Astrocyte of the cerebellum (primary cell): ENCODE measurements around the gene ACTL7A.

Experiments
- DNase-seq: peaks from one replicate; pipeline ENCODE4 v3.0.0-alpha.2; 2011; ENCODE audit warnings: low read depth
- H3K4me3 ChIP-seq: 2 replicates; pipeline ENCODE4 v1.5.1; 2011; ENCODE audit warnings: mild to moderate bottlenecking, low read depth, low read length, moderate library complexity
- in situ Hi-C: cut with HindIII; loops from 2 replicates; pipeline ENCODE4 v1.10.0; 2017; ENCODE audit warnings: low sequenced_read_pairs
- TF ChIP-seq, protein P1 (sequence below): IDR thresholded peaks from 2 replicates; pipeline ENCODE4 v1.5.1; 2012; ENCODE audit warnings: low read length, low read depth, moderate library complexity, mild to moderate bottlenecking; ENCODE audit errors: missing control alignments

Gene ACTL7A

DNA sequence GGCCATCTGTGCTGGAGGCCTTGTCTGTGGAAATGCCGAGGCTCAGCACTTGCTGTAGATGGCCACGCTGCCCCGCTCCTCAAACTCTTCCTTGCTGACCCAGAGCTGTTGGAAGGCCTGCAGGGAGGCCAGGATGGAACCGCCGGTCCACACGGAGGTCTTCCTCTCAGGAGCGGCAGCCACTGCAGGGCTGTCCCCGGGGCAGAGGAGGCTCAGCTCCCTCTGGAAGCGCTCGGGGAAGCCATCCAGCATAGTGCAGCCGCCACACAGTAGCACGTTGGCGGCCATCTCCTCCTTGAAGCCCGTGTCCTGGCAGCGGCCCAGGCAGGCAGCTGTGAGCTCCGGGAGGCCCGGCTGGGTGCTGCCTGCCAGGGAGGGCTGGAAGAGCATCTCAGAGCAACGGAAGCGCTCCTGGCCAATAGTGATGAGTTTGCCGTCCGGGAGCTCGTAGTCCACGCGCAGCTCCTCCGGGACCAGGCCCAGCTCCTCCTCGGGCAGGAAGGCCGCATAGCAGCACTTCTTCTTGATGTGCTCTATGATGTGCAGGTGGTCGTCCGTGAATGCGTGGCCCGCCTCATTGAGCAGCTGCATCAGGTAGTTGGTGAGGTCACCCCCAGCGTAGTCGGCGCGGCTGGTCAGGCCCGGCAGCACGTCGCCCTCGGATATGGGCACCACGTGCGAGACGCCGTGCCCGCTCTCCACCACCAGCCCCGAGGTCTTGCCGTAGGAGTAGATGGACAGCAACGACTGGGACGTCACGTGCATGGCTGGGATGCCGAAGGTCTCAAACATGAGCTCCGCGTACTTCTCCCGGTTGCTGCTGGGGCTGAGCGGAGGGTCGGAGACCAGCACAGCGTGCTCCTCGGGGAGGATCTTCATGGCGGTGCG, 7.2 kb upstream of the ACTL7A start:
- TF ChIP-seq, protein P1, sequence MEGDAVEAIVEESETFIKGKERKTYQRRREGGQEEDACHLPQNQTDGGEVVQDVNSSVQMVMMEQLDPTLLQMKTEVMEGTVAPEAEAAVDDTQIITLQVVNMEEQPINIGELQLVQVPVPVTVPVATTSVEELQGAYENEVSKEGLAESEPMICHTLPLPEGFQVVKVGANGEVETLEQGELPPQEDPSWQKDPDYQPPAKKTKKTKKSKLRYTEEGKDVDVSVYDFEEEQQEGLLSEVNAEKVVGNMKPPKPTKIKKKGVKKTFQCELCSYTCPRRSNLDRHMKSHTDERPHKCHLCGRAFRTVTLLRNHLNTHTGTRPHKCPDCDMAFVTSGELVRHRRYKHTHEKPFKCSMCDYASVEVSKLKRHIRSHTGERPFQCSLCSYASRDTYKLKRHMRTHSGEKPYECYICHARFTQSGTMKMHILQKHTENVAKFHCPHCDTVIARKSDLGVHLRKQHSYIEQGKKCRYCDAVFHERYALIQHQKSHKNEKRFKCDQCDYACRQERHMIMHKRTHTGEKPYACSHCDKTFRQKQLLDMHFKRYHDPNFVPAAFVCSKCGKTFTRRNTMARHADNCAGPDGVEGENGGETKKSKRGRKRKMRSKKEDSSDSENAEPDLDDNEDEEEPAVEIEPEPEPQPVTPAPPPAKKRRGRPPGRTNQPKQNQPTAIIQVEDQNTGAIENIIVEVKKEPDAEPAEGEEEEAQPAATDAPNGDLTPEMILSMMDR = no peak
- H3K4me3 ChIP-seq = no peak overlapping the region
- no peak for DNase-seq
- in situ Hi-C loops = no loop called here

DNA sequence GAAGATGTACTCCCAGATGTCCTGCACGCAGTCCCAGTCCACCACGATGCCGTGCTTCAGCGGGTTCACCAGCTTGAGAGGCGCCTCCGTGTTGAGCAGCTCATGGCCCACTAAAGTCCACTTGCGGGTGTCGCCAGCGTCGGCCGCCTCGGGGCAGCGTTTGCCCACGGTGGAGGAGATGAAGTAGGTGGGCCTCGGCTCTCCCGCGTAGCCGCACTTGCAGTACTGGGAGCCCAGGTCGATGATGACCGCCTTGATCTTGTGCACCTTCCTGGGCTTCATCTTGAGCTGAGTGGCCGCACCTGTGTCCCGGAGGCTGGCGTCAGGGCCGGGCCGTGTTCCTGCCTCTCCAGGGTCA, 6.6 kb upstream of the ACTL7A start:
- TF ChIP-seq, protein P1 = no peak
- in situ Hi-C loops = no loop called here
- H3K4me3 ChIP-seq = no peak overlapping the region
- DNase-seq = no peak

DNA sequence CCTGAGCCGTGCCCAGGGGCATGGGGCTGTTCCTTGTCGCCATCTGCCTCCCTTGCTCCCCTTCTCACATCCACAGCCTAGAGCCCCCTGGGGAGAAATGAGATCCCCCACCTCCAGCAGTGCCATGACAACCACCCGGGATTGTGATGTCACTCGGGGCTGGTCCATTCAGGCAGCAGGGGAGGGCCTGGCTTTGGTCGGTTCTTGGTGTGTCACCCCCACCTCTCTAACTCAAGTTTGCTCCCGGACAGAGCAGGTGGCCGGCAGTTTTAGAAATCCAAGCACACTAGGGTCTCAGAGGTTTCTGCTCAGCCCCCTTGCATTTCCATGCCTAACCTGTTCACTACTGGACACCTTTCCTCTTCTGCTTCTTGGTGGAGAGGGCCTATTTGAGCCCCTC, 6.2 kb upstream of the ACTL7A start, which contains the start of gene ACTL7B:
Gene ACTL7B (minus strand): TSS at position 99 of the 400 bp plus-strand sequence. CDS start 56 bp downstream, at position 43.
- in situ Hi-C loops = no loop called here
- no peak for DNase-seq
- TF ChIP-seq, protein P1 = no peak
- no peak within 1 kb of the TSS for H3K4me3 ChIP-seq

DNA sequence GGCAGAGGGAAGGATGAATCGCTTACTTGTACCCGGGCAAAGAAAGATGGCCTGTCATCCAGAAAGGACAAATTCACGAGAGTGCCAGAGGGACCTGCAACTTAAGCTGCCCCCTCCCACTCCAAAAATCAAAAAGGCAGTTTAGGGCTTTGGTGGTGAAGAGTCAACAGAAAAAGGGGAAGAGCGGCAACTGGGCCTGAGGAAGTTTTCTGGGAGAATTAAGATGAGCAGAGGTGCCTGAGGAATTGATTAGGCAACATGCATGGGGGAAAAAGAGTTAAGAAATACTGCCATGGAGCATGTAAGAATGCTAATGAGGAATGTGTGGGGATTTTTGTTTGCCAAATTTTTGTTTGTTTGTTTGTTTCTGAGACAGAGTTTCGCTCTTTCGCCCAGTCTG, 4.5 kb upstream of the ACTL7A start:
- TF ChIP-seq, protein P1 = no peak
- no peak overlapping the region for H3K4me3 ChIP-seq
- no peak for DNase-seq
- in situ Hi-C loops = no loop called here

DNA sequence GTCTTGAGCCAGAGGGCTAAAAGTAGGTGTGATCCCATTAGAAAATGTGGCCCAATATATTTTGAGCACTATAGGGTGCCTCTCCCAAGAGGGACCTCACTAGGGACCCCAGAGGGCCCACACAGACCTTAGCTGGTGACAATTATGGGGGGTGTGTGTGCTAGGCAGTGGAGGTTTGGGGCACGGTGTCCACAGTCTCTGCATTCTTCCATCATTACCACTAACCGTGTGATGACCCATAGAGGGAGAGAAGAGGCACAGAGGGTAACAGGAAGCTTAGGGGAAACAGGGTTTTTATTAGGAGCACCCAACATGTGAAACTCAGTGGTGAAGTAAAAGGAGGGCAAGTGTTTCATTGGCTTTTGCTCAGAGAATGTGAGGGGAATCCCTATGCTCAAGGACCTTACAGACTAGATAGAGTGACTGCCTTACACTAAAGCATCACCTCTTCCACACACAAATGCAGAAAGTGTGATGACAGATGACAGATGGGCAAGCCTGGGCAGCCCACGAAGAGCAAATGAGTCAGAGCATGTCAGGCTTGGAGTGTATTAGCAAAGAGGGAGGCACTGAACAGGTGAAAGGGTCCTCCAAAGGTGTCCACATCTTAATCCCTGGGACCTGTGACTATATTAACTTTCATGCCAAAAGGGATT, 2.5 kb upstream of the ACTL7A start:
- DNase-seq = no peak
- in situ Hi-C loops = no loop called here
- no peak overlapping the region for H3K4me3 ChIP-seq
- TF ChIP-seq, protein P1 = no peak

DNA sequence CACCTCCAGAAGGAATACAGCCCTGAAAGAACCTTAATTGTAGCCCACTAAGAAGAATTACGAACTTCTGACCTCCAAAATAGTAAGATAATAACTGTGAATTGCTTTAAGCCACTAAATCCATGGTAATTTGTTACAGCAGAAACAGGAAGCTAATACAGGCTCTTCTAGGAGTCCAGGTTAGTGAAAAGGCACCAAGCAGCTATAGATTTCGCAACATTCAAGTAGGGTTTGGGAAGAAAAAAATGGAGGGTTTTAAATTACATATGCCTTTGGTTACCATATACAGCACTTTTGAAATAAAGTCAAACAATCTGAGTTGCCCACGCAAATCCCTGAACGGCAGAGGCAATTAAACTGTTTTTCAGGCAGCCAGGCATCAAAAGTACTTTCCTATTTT, 1.7 kb upstream of the ACTL7A start:
- in situ Hi-C loops = no loop called here
- no peak for DNase-seq
- no peak overlapping the region for H3K4me3 ChIP-seq

More for the DNA sequence above, 1.7 kb upstream of the ACTL7A start:
- TF ChIP-seq, protein P1 = no peak
